Sigmoid colon (tissue), 7 donors: ENCODE data around the gene OR5B12. TPM values are rescaled to one million over a fixed set of nuclear protein-coding genes. Genes with fewer than 3 reads are reported as not detected.
"Not testable (repeated sequence)": the region's sequence is repeated elsewhere in the genome, so short reads cannot be mapped to it uniquely, and the experiment has no call there.

Experiments used
- DNase-seq: peaks from one replicate; pipeline ENCODE4 v3.0.0-alpha.2; 2019
- H3K27ac ChIP-seq, 4 donors: fragments of 200-600 bp; sonication (generic); one replicate each; pipeline ENCODE4 v1.5.1; 2016 to 2019; ENCODE audit warnings: mild to moderate bottlenecking in 1 of 4
- H3K27me3 ChIP-seq, 3 donors: fragments of 200-600 bp; sonication (generic); one replicate each; pipeline ENCODE4 v1.5.1; 2019; ENCODE audit warnings: mild to moderate bottlenecking in 1 of 3
- H3K36me3 ChIP-seq, 4 donors: fragments of 200-600 bp; sonication (generic); one replicate each; pipeline ENCODE4 v1.5.1; 2016 to 2019
- H3K4me1 ChIP-seq, 4 donors: fragments of 200-600 bp; sonication (generic); one replicate each; pipeline ENCODE4 v1.5.1; 2017 to 2019
- H3K4me3 ChIP-seq, 4 donors: fragments of 200-600 bp; sonication (generic); one replicate each; pipeline ENCODE4 v1.5.1; 2017 to 2019; ENCODE audit warnings: mild to moderate bottlenecking in 2 of 4, moderate library complexity in 1 of 4
- H3K9me3 ChIP-seq, 4 donors: fragments of 200-600 bp in 3 of 4; sonication (generic) in 3 of 4; one replicate each; pipeline versions ENCODE4 v1.5.1 to v1.6.1; 2013 to 2019
- EP300 ChIP-seq, 4 donors: sonication (generic); formaldehyde crosslinking; IDR thresholded peaks; one replicate each; pipeline ENCODE4 v1.6.1; 2017; ENCODE audit warnings: antibody characterized with exemption in 4 of 4
- POLR2A ChIP-seq, 2 donors: fragments of 450-650 bp; IDR thresholded peaks; one replicate each; pipeline ENCODE4 v1.6.1; 2016; ENCODE audit warnings: antibody characterized with exemption in 2 of 2, mild to moderate bottlenecking in 2 of 2, moderate library complexity in 2 of 2
- POLR2AphosphoS5 ChIP-seq, 4 donors: sonication (generic); formaldehyde crosslinking; IDR thresholded peaks; one replicate each; pipeline ENCODE4 v1.6.1; 2017; ENCODE audit warnings: antibody characterized with exemption in 4 of 4
- WGBS, 2 donors: extraction: QIAGEN DNeasy Blood & Tissue Kit; methylation state at CpG; one replicate each; pipeline ENCODE4 v1.1.7; 2013; 5-methylcytosine and 5-hydroxymethylcytosine counted together
- intact Hi-C: fragments of 100-400 bp; cut with DNase I; formaldehyde crosslinking; loops from one replicate; pipeline ENCODE4 v1.15.1; 2023
- polyA plus RNA-seq, 3 donors: library from polyadenylated mRNA; stranded (reverse); fragments of 200-250 nt; gene quantifications; one replicate each; pipeline ENCODE4 v1.2.3, GENCODE V29; 2013
- total RNA-seq, 4 donors: library from RNA; depleted of rRNA; stranded (reverse); fragments of >200 nt; gene quantifications; one replicate each; pipeline ENCODE4 v1.1.0, GENCODE V29; 2016
- TF ChIP-seq, protein P1 (sequence below), 4 experiments: fragments of 450-650 bp in 3 of 4; fragments of 200-600 bp in 1 of 4; IDR thresholded peaks; one replicate each; pipeline ENCODE4 v1.5.1; 2016 to 2019; ENCODE audit warnings: antibody characterized with exemption in 4 of 4, mild to moderate bottlenecking in 3 of 4, moderate library complexity in 2 of 4
- donor health status: healthy with polysubstance abuse.
- donor health status: Bipolar disorder and iron deficiency.
- donor health status: healthy.

OR5B12 gene
- total and polyA plus RNA-seq, 7 donors: not detected

DNA sequence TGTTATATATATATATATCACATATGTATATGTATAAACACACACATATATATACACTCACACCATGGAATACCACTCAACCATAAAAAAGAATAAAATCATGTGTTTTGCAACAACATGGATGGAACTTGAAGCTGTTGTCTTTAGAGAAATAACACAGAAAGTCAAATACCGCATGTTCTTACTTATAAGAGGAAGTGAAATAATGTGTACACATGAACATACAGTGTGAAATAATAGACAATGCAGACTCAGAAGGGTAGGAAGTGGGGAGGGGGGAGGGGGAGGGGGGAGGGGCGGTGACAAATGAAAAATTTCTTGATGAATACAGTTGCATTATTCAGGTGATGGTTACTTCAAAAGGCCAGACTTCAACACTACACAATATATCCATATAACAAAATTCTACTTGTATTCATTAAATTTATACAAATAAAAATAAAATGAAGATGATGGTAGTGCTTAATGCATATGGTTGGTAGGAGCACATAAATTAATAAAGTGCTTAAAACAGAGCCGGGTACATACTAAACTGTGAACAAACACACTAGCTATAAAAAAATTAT, 8.3 kb downstream of the OR5B12 start:
- intact Hi-C loops: no loop called here
- H3K36me3 ChIP-seq: no peaks in the 10 kb centered on the region

DNA sequence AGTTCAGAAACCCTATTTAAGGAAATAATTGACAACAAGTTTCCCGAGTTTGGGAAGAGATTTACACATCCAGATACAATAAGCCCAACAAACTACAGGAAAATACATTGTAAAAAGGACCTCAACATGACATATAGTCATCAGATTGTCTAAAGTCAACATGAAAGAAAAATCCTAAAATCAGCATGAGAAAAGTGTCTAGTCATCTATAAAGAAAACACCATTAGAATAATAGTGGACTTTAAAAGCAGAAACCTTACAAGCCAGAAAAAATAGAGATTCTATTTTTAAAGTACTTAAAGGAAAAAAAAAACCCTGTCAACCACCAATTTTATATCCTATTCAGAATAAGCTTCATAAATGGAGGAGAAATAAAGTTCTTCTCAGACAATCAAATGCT, 12.8 kb downstream of the OR5B12 start:
- no peak for DNase-seq
- Histone ChIP-seq H3K27ac (no peak overlapping the region), H3K4me1 (no peaks in the 10 kb centered on the region), H3K4me3 (no peak overlapping the region), H3K9me3 (no peaks in the 10 kb centered on the region), H3K36me3 (no peaks in the 10 kb centered on the region), H3K27me3 (no peaks in the 10 kb centered on the region)
- TF ChIP-seq POLR2AphosphoS5 (IDR thresholded peaks at IDR 0.05): no peak
- no peak for TF ChIP-seq EP300 (IDR thresholded peaks at IDR 0.05)
- no peak for TF ChIP-seq POLR2A (IDR thresholded peaks at IDR 0.05)
- TF ChIP-seq, protein P1, sequence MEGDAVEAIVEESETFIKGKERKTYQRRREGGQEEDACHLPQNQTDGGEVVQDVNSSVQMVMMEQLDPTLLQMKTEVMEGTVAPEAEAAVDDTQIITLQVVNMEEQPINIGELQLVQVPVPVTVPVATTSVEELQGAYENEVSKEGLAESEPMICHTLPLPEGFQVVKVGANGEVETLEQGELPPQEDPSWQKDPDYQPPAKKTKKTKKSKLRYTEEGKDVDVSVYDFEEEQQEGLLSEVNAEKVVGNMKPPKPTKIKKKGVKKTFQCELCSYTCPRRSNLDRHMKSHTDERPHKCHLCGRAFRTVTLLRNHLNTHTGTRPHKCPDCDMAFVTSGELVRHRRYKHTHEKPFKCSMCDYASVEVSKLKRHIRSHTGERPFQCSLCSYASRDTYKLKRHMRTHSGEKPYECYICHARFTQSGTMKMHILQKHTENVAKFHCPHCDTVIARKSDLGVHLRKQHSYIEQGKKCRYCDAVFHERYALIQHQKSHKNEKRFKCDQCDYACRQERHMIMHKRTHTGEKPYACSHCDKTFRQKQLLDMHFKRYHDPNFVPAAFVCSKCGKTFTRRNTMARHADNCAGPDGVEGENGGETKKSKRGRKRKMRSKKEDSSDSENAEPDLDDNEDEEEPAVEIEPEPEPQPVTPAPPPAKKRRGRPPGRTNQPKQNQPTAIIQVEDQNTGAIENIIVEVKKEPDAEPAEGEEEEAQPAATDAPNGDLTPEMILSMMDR (IDR thresholded peaks at IDR 0.05): no peak
- intact Hi-C loops: no loop called here
- 30 to 50% methylated on average over 1 of the region's 1 CpG for WGBS, 2 donors

More for the DNA sequence above, 8.3 kb downstream of the OR5B12 start:
- no peaks in the 10 kb centered on the region for H3K27me3 ChIP-seq
- no peak for TF ChIP-seq POLR2AphosphoS5 (IDR thresholded peaks at IDR 0.05)
- TF ChIP-seq, protein P1 (IDR thresholded peaks at IDR 0.05): no peak
- no peak for TF ChIP-seq POLR2A (IDR thresholded peaks at IDR 0.05)
- TF ChIP-seq EP300 (IDR thresholded peaks at IDR 0.05): no peak
- H3K4me3 ChIP-seq: no peak overlapping the region
- peaks cover 0 to 7% (median 2%) of the 10 kb centered on the region in 4 donors for H3K9me3 ChIP-seq
- H3K4me1 ChIP-seq: no peaks in the 10 kb centered on the region
- WGBS, 2 donors: 39 to 72% methylated on average over 3 of the region's 3 CpGs
- DNase-seq: no peak
- no peak overlapping the region for H3K27ac ChIP-seq

DNA sequence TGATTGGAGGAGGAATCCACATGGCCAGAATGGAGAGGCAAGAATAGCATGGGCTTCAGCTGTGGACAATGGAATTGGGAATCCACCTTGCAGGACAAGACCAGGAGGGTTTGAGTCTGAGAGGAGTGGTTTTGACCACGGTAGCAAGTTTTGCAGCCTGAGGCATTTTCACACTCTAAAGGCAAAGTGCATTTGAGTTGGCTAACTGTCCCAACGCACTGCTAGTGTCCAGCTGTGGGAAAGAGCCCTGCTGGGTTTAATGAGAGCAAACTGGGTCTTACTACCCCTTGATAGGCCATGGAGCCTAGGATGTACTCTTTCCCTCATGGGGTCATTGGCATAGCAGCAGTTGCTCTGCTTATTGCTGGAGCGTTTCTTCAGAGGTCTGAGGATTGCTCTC, 14.0 kb downstream of the OR5B12 start, which contains the start of gene OR5B2:
OR5B2 (minus strand) TSS at position 101 of the 400 bp plus-strand sequence. CDS start 4,860 bp downstream, outside the sequence.
- DNase-seq: no peak
- H3K4me1 ChIP-seq: no peaks in the 10 kb centered on the region
- no peaks in the 10 kb centered on the region for H3K27me3 ChIP-seq
- H3K27ac ChIP-seq: no peak within 1 kb of the TSS
- 71 to 73% methylated on average over 3 of the region's 3 CpGs for WGBS, 2 donors
- intact Hi-C loops: no loop called here
- TF ChIP-seq, protein P1 (IDR thresholded peaks at IDR 0.05): no peak
- TF ChIP-seq EP300 (IDR thresholded peaks at IDR 0.05) (no peak), POLR2A (IDR thresholded peaks at IDR 0.05) (no peak), POLR2AphosphoS5 (IDR thresholded peaks at IDR 0.05) (no peak)
- H3K4me3 ChIP-seq: no peak within 1 kb of the TSS
- H3K9me3 ChIP-seq: no peaks in the 10 kb centered on the region
- H3K36me3 ChIP-seq: no peaks in the 10 kb centered on the region

DNA sequence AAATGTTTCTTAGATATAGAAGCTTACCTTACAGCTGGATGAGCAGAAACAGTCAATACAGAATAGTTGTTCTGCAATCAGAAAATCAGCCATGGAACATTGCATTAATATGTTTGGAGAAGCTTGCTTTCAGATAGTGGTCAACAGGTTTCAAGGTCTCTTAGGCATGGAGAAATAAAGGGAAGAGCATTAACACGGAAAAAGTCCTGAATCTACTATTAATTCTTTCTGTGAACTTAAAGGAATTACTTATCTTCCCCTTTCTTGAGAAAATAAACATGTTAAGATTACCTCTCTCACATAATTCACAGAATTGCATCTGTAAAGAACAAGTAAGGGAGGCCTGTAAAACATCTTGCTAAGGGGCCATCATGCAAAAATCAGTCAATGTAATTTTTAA, 35.3 kb downstream of the OR5B12 start, which contains the start of gene OR5B3:
OR5B3 (minus strand) TSS at position 101 of the 400 bp plus-strand sequence. CDS start 3,465 bp downstream, outside the sequence.
- H3K36me3 ChIP-seq: no peaks in the 10 kb centered on the region
- no peaks in the 10 kb centered on the region for H3K9me3 ChIP-seq
- no peaks in the 10 kb centered on the region for H3K4me1 ChIP-seq
- no peak for TF ChIP-seq POLR2AphosphoS5 (IDR thresholded peaks at IDR 0.05)
- H3K4me3 ChIP-seq: no peak within 1 kb of the TSS
- no peak within 1 kb of the TSS for H3K27ac ChIP-seq
- DNase-seq: no peak
- 49 to 65% methylated on average over 1 of the region's 1 CpG for WGBS, 2 donors
- intact Hi-C loops: no loop called here
- H3K27me3 ChIP-seq: no peaks in the 10 kb centered on the region

DNA sequence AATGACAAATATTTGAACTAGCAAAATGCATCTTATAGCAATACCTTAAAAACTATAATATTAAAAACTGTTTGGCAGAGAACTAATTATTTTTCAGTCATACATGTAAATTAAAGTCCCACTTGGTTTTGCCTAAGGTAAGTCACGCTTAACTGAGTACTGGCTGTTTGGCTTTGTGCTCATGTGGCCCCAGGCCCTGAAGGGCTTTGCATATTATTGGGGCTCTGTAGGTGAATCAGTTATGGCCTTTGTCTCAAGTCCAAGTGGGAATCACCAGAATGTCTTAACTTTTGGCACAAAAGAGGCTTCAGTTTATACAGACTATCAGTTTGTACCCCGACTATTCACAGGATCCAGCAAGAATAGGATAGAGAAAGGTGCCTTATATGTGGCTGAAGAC, 42.4 kb downstream of the OR5B12 start:
- H3K27me3 ChIP-seq, H3K9me3 ChIP-seq, DNase-seq, H3K27ac ChIP-seq, H3K36me3 ChIP-seq, H3K4me3 ChIP-seq, H3K4me1 ChIP-seq, intact Hi-C loops: not testable (repeated sequence)
- WGBS, 2 donors: 88 to 100% methylated on average over 1 of the region's 2 CpGs

DNA sequence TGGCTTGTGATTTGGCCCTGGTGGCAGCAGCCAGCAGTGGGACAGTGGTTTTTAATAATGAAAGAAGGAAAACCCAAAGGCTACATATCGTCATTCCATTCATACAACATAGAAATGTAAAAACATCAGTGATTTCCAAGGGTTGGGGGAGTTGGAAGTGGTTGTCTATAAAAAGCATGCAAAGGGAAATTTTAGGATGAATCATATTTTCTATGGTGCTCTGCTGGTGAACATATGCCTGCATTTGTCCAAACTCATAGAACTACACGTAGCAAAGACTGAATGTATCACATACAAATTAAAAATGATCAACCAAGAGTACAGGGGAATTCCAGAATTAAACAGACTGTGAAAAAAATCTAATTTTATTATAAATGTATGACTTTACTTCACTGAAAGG, 46.5 kb downstream of the OR5B12 start:
- TF ChIP-seq EP300 (IDR thresholded peaks at IDR 0.05) (no peak), POLR2A (IDR thresholded peaks at IDR 0.05) (no peak), POLR2AphosphoS5 (IDR thresholded peaks at IDR 0.05) (no peak)
- TF ChIP-seq, protein P1 (IDR thresholded peaks at IDR 0.05): no peak
- H3K4me1 ChIP-seq: no peaks in the 10 kb centered on the region
- DNase-seq: no peak
- peaks cover 0 to 5% (median 0%) of the 10 kb centered on the region in 4 donors for H3K9me3 ChIP-seq
- no peaks in the 10 kb centered on the region for H3K27me3 ChIP-seq
- no peaks in the 10 kb centered on the region for H3K36me3 ChIP-seq
- no peak overlapping the region for H3K27ac ChIP-seq
- no peak overlapping the region for H3K4me3 ChIP-seq
- intact Hi-C loops: no loop called here
- WGBS, 2 donors: 82 to 86% methylated on average over 2 of the region's 2 CpGs
